Spleen (tissue), 7 donors: ENCODE results near the gene ATP5PO.

Experiments
- CTCF ChIP-seq, 11 experiments: fragments of 200-600 bp in 7 of 11; fragments of 450-650 bp in 4 of 11; sonication (generic) in 4 of 11; IDR thresholded peaks in 8 of 11; conservative IDR thresholded peaks in 3 of 11; 1 replicate in 7 of 11; 2 replicates in 4 of 11; pipeline versions ENCODE4 v1.4.0 to v1.8.0; 2016 to 2021; ENCODE audit warnings: antibody characterized with exemption in 11 of 11, inconsistent platforms in 4 of 11, mild to moderate bottlenecking in 1 of 11
- POLR2A ChIP-seq, 3 donors: fragments of 450-650 bp; IDR thresholded peaks; one replicate each; pipeline ENCODE4 v1.5.1; 2017; ENCODE audit warnings: antibody characterized with exemption in 3 of 3, mild to moderate bottlenecking in 1 of 3
- donor health status: DM: no; HTN: no; CAD: no; lungs with moderate emphysema.
- donor health status: DM: no; HTN: no; CAD: no.
- donor health status: DM: no; HTN: no; CAD: no.

- TF ChIP-seq CTCF (IDR thresholded peaks at IDR 0.05 in 8 of 11, conservative IDR thresholded peaks at IDR 0.05 in 3 of 11) (no peak), POLR2A (IDR thresholded peaks at IDR 0.05) (no peak)
These were observed 31.0 kb downstream of the ATP5PO start for GRCh38 chr21:33884376-33885171.
